ENCODE data around the gene BEGAIN.

BEGAIN gene

GRCh38 chr14:100581228-100582145, 5.7 kb downstream of the BEGAIN start:
- DNase-seq (ENCODE audit: low read depth), result no peak

- no peak for DNase-seq (ENCODE audit: low read depth)
These were observed 6.6 kb downstream of the BEGAIN start for GRCh38 chr14:100580316-100581227.

GRCh38 chr14:100578552-100578951, 8.7 kb downstream of the BEGAIN start:
- no peak for DNase-seq (ENCODE audit: low read depth)

- no peak for DNase-seq (ENCODE audit: low read depth)
These were observed 9.2 kb downstream of the BEGAIN start for GRCh38 chr14:100577986-100578431.

GRCh38 chr14:100577321-100577985, 9.8 kb downstream of the BEGAIN start:
- no peak for DNase-seq (ENCODE audit: low read depth)

GRCh38 chr14:100576091-100577085, 10.8 kb downstream of the BEGAIN start:
- DNase-seq (ENCODE audit: low read depth), result no peak

GRCh38 chr14:100575266-100575995, 11.8 kb downstream of the BEGAIN start:
- DNase-seq (ENCODE audit: low read depth), result no peak

- no peak for DNase-seq (ENCODE audit: low read depth)
These were observed 12.6 kb downstream of the BEGAIN start for GRCh38 chr14:100574642-100575031.

GRCh38 chr14:100573757-100574641, 13.2 kb downstream of the BEGAIN start:
- no peak for DNase-seq (ENCODE audit: low read depth)

- DNase-seq (ENCODE audit: low read depth), result no peak
These were observed 14.0 kb downstream of the BEGAIN start for GRCh38 chr14:100573002-100573756.

GRCh38 chr14:100572543-100572942, 14.7 kb downstream of the BEGAIN start:
- DNase-seq (ENCODE audit: low read depth), result no peak

GRCh38 chr14:100571837-100572236, 15.4 kb downstream of the BEGAIN start:
- no peak for DNase-seq (ENCODE audit: low read depth)

- DNase-seq (ENCODE audit: low read depth), result no peak
These were observed 16.3 kb downstream of the BEGAIN start for GRCh38 chr14:100570726-100571454.

- DNase-seq (ENCODE audit: low read depth), result no peak
These were observed 17.4 kb downstream of the BEGAIN start for GRCh38 chr14:100569734-100570286.

GRCh38 chr14:100568998-100569733, 18.1 kb downstream of the BEGAIN start:
- DNase-seq (ENCODE audit: low read depth), result no peak

- DNase-seq (ENCODE audit: low read depth), result no peak
These were observed 18.8 kb downstream of the BEGAIN start for GRCh38 chr14:100568164-100568997.
